Body of pancreas (tissue), 4 donors: ENCODE results near the gene ADPRHL1. TPM values are rescaled to one million over a fixed set of nuclear protein-coding genes. Genes with fewer than 3 reads are reported as not detected.

Experiments used
- ATAC-seq: fragments of 150-250 bp; one replicate; pipeline ENCODE4 v1.9.1; 2016
- DNase-seq, 4 donors: peaks; one replicate each; pipeline ENCODE4 v3.0.0-alpha.2; 2019
- H3K27ac ChIP-seq, 4 donors: fragments of 200-600 bp; sonication (generic); 1 replicate in 3 of 4; 2 replicates in 1 of 4; pipeline versions ENCODE4 v1.5.1 to v1.6.1; 2016 to 2019; ENCODE audit warnings: mild to moderate bottlenecking in 1 of 4, mixed read lengths in 1 of 4, moderate library complexity in 1 of 4
- H3K27me3 ChIP-seq, 2 donors: fragments of 200-600 bp; sonication (generic); one replicate each; pipeline ENCODE4 v1.6.0; 2016; ENCODE audit warnings: mild to moderate bottlenecking in 1 of 2
- H3K36me3 ChIP-seq, 2 donors: fragments of 200-600 bp; sonication (generic); replicated peaks in 1 of 2; 2 replicates each; pipeline ENCODE4 v1.5.1; 2016; ENCODE audit warnings: low read depth in 2 of 2; ENCODE audit not compliant: insufficient read depth in 1 of 2
- H3K4me1 ChIP-seq: fragments of 200-600 bp; sonication (generic); one replicate; pipeline ENCODE4 v1.6.0; 2016
- H3K4me3 ChIP-seq, 2 donors: fragments of 200-600 bp; sonication (generic); 1 replicate in 1 of 2; 2 replicates in 1 of 2; pipeline ENCODE4 v1.5.1; 2016 to 2019
- H3K9me3 ChIP-seq, 3 donors: fragments of 200-600 bp; sonication (generic); 1 replicate in 2 of 3; 2 replicates in 1 of 3; pipeline ENCODE4 v1.5.1; 2016
- POLR2A ChIP-seq, 3 donors: fragments of 450-650 bp; IDR thresholded peaks; one replicate each; pipeline ENCODE4 v1.6.1; 2016; ENCODE audit warnings: antibody characterized with exemption in 3 of 3, mild to moderate bottlenecking in 2 of 3
- whole genome bisulfite sequencing, 2 donors: methylation state at CpG; one replicate each; pipeline ENCODE4 v1.1.5; 2017; 5-methylcytosine and 5-hydroxymethylcytosine counted together
- intact Hi-C: fragments of 100-400 bp; cut with DNase I; formaldehyde crosslinking; loops from one replicate; pipeline ENCODE4 v1.15.1; 2023
- total RNA-seq, 2 donors: library from RNA; depleted of rRNA; stranded (reverse); fragments of >200 nt; gene quantifications; one replicate each; pipeline ENCODE4 v1.1.0, GENCODE V29; 2016
- TF ChIP-seq, protein P1 (sequence below), 7 experiments: fragments of 450-650 bp in 4 of 7; fragments of 200-600 bp in 3 of 7; sonication (generic) in 3 of 7; IDR thresholded peaks; one replicate each; pipeline ENCODE4 v1.5.1; 2016 to 2019; ENCODE audit warnings: antibody characterized with exemption in 7 of 7

The ADPRHL1 gene
- total RNA-seq, 2 donors from 2014 or later: 6.0 to 15.8 TPM

DNA sequence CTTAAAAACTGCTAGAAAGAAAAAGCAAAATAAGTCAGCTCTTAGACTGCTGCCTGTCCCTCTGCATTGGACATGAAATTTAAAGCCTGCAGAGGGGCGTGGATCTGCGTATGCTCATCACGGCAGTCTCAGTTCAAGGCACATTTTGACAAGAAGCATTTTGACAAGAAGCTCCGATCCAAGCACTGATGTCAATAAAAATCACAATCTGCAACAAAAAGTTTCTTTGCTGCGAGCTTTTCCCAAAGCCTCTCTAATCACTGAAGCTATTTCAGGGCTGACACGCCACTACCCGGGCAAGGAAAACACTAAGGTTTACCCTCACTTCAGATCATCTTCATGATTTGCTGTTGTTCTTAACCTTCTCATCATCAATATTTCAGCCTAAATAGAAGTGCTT lies 29.8 kb upstream of the ADPRHL1 start:
- Histone ChIP-seq H3K4me1 (no peaks in the 10 kb centered on the region), H3K4me3 (no peak overlapping the region), H3K27me3 (no peaks in the 10 kb centered on the region), H3K9me3 (no peaks in the 10 kb centered on the region), H3K27ac (no peak overlapping the region), H3K36me3 (peaks cover 0 to 3% of the 10 kb centered on the region in 2 donors)
- no peak for ATAC-seq
- intact Hi-C loops: no loop called here
- WGBS, 2 donors: 91 to 95% methylated on average over 7 of the region's 7 CpGs
- TF ChIP-seq, protein P1, sequence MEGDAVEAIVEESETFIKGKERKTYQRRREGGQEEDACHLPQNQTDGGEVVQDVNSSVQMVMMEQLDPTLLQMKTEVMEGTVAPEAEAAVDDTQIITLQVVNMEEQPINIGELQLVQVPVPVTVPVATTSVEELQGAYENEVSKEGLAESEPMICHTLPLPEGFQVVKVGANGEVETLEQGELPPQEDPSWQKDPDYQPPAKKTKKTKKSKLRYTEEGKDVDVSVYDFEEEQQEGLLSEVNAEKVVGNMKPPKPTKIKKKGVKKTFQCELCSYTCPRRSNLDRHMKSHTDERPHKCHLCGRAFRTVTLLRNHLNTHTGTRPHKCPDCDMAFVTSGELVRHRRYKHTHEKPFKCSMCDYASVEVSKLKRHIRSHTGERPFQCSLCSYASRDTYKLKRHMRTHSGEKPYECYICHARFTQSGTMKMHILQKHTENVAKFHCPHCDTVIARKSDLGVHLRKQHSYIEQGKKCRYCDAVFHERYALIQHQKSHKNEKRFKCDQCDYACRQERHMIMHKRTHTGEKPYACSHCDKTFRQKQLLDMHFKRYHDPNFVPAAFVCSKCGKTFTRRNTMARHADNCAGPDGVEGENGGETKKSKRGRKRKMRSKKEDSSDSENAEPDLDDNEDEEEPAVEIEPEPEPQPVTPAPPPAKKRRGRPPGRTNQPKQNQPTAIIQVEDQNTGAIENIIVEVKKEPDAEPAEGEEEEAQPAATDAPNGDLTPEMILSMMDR (IDR thresholded peaks at IDR 0.05): no peak
- no peak for TF ChIP-seq POLR2A (IDR thresholded peaks at IDR 0.05)
- DNase-seq: no peak

DNA sequence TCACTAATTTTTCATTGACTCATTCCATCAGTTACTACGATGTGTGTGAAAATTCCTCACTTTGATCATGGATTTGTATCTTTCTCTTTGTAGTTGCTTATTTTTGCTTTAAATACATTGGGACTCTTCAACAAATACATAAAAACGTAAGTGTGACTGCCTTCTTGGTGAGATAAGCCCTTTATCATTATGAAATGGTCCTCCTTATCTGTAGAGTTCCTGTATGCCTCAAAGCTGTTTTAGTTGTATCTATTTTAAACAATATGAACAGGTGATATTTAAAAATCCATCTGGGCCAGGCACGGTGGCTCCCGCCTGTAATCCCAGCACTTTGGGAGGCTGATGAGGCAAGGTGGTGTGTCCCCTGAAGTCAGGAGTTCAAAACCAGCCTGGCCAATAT lies 25.9 kb upstream of the ADPRHL1 start:
- Histone ChIP-seq H3K9me3 (no peaks in the 10 kb centered on the region), H3K27me3 (no peaks in the 10 kb centered on the region), H3K4me3 (no peak overlapping the region), H3K4me1 (no peaks in the 10 kb centered on the region), H3K36me3 (peaks cover 0 to 8% of the 10 kb centered on the region in 2 donors), H3K27ac (no peak overlapping the region)
- intact Hi-C loops: no loop called here
- DNase-seq (no peak), ATAC-seq (no peak)
- TF ChIP-seq POLR2A (IDR thresholded peaks at IDR 0.05): no peak
- TF ChIP-seq, protein P1 (IDR thresholded peaks at IDR 0.05): no peak
- WGBS, 2 donors: 71 to 73% methylated on average over 4 of the region's 4 CpGs

DNA sequence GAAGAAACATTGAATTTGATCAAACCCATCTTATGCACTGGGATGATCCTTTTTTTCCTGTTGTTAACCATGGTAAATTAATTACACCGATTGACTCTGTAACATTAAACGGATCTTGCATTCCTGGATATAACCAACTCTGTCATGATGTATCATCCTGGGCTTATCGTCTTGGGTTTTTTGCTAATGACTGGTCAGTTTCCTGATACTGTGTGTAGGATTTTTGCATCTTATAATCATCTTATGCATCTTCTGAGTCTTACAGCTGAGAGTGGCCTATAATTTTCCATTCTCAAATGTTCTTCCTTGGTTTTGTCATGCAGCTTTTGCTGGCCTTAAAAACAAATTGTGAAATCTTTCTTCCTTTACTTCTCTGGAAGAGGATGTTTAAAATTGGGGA lies 24.4 kb upstream of the ADPRHL1 start:
- H3K4me3 ChIP-seq: no peak overlapping the region
- TF ChIP-seq, protein P1 (IDR thresholded peaks at IDR 0.05): no peak
- no peak for TF ChIP-seq POLR2A (IDR thresholded peaks at IDR 0.05)
- ATAC-seq: no peak
- H3K27ac ChIP-seq: no peak overlapping the region
- peaks cover 0 to 8% of the 10 kb centered on the region in 2 donors for H3K36me3 ChIP-seq
- H3K9me3 ChIP-seq: no peaks in the 10 kb centered on the region
- intact Hi-C loops: no loop called here
- 97 to 98% methylated on average over 3 of the region's 3 CpGs for WGBS, 2 donors
- no peak for DNase-seq
- H3K4me1 ChIP-seq: no peaks in the 10 kb centered on the region
- H3K27me3 ChIP-seq: no peaks in the 10 kb centered on the region

DNA sequence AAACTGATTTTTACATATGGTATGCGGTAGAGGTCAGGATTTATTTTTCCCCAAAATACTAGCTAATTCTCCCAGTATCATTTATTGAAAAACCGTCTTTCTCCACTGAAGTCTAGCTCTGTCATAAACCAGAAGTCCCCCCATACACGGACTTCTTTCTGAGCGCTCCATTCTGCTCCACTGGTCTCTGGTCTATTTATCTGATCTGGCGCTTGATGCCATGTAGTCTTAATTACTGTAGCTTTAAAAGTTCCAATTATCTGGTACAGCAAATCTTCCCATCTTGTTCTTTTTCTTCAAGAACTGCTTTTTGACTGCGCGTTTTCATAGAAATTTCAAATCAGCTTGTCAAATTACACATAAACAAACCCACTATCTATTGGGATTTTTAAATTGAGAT lies 23.5 kb upstream of the ADPRHL1 start:
- Histone ChIP-seq H3K9me3 (no peaks in the 10 kb centered on the region), H3K4me3 (no peak overlapping the region), H3K27ac (no peak overlapping the region), H3K27me3 (no peaks in the 10 kb centered on the region), H3K36me3 (peaks cover 0 to 8% of the 10 kb centered on the region in 2 donors), H3K4me1 (no peaks in the 10 kb centered on the region)
- DNase-seq (no peak), ATAC-seq (no peak)
- WGBS, 2 donors: 87 to 96% methylated on average over 7 of the region's 7 CpGs
- no peak for TF ChIP-seq POLR2A (IDR thresholded peaks at IDR 0.05)
- TF ChIP-seq, protein P1 (IDR thresholded peaks at IDR 0.05): no peak
- intact Hi-C loops: no loop called here

DNA sequence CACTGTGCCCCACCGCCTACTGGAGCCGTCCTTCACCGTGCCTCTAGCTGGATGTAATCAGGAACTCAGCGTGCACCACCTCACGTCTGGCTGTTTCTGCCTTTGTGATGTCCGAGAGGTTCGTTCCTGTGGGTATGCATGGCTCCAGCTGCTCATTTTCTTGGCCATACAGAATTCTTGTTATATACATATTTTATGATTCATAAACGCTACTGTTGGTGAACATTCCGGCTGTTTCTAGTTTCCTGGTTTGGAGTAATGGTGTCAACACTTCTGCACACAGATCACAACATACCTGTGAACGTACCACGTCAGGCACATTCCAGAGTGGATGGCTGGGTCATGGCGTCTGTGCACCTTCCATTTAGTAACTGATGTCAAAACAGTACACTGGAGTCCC lies 22.6 kb upstream of the ADPRHL1 start:
- TF ChIP-seq, protein P1 (IDR thresholded peaks at IDR 0.05): no peak
- TF ChIP-seq POLR2A (IDR thresholded peaks at IDR 0.05): no peak
- no peaks in the 10 kb centered on the region for H3K27me3 ChIP-seq
- peaks cover 0 to 8% of the 10 kb centered on the region in 2 donors for H3K36me3 ChIP-seq
- intact Hi-C loops: no loop called here
- H3K4me1 ChIP-seq: no peaks in the 10 kb centered on the region
- 95 to 96% methylated on average over 12 of the region's 12 CpGs for WGBS, 2 donors
- DNase-seq: no peak
- no peaks in the 10 kb centered on the region for H3K9me3 ChIP-seq
- no peak overlapping the region for H3K4me3 ChIP-seq
- no peak for ATAC-seq
- no peak overlapping the region for H3K27ac ChIP-seq
